K562 (cell line): Measurements from ENCODE around the gene TMEM108. TPM values are rescaled to one million over a fixed set of nuclear protein-coding genes. Genes with fewer than 3 reads are reported as not detected.

ENCODE experiments used
- AFF1 ChIP-seq, 2 experiments: fragments of 450-650 bp; IDR thresholded peaks; 2 replicates each; pipeline ENCODE4 v1.6.1; 2018; ENCODE audit warnings: mild to moderate bottlenecking in 2 of 2, low read depth in 1 of 2; ENCODE audit not compliant: partially characterized antibody in 2 of 2
- CREB3L1 ChIP-seq: fragments of 450-650 bp; IDR thresholded peaks from 2 replicates; pipeline ENCODE4 v1.6.1; 2014; ENCODE audit warnings: low read depth, mild to moderate bottlenecking, moderate library complexity, borderline replicate concordance
- JUND ChIP-seq, 2 experiments: IDR thresholded peaks; 2 replicates in 1 of 2; 3 replicates in 1 of 2; pipeline ENCODE4 v1.6.1; 2011; ENCODE audit warnings: borderline replicate concordance in 2 of 2, low read depth in 2 of 2, low read length in 2 of 2, improper control_type of control experiment in 1 of 2, missing biosample characterization in 1 of 2, missing genetic modification characterization in 1 of 2, missing genetic modification reagents in 1 of 2
- polyA plus RNA-seq, 8 experiments: library from polyadenylated mRNA; depleted of rRNA in 4 of 8; stranded (reverse) in 5 of 8; unstranded in 3 of 8; fragments of >200 nt; fragmentation: Nextera tagmentation in 2 of 8; fragmentation: Illumina TruSeq in 1 of 8; extraction: Ambion mirVana in 2 of 8; extraction: Trizol in 1 of 8; gene quantifications; 2 replicates each; pipeline versions ENCODE4 v1.2.1 to v1.2.3, GENCODE V29; 2011 to 2014; ENCODE audit warnings: inconsistent platforms in 1 of 8, missing spikeins in 1 of 8
- total RNA-seq, 7 experiments: library from RNA; depleted of rRNA in 6 of 7; stranded (reverse); fragments of >200 nt in 6 of 7; fragmentation: Illumina TruSeq in 2 of 7; extraction: Trizol in 2 of 7; gene quantifications; 2 replicates each; pipeline versions ENCODE4 v1.2.1 to v1.2.3, GENCODE V29; 2011 to 2021; ENCODE audit warnings: low replicate concordance in 1 of 7

TMEM108 gene
- total and polyA plus RNA-seq, 9 of the 15 experiments (the other 6 are each of a cell fraction or from before 2014, with no cell fraction given) = 0.65 to 11.1 (median 3.4) TPM

GRCh38 chr3:133292296-133292695, 254.1 kb downstream of the TMEM108 start (continued):
- TF ChIP-seq AFF1 (IDR thresholded peaks at IDR 0.05; ENCODE audit: low read depth in 1 of 2, partially characterized antibody in 2 of 2) = no peak
- TF ChIP-seq JUND (IDR thresholded peaks at IDR 0.05; ENCODE audit: borderline replicate concordance, low read depth, low read length) = no peak
- TF ChIP-seq JUND (tag; IDR thresholded peaks at IDR 0.05; ENCODE audit: borderline replicate concordance, low read depth, low read length) = no peak
- TF ChIP-seq CREB3L1 = no peak
